A549 (cell line): ENCODE results near the gene SSPN. TPM values are rescaled to one million over a fixed set of nuclear protein-coding genes. Genes with fewer than 3 reads are reported as not detected.

Experiments used
- ATAC-seq, 2 experiments: fragments of 200-7000 bp in 1 of 2; fragments of >200 bp in 1 of 2; cut with Nextera tagmentation in 1 of 2; cut with Tn5 transposase in 1 of 2; 3 replicates each; pipeline versions ENCODE4 v1.8.0 to v1.9.1; 2018 to 2020; ENCODE audit warnings: mild to moderate bottlenecking in 1 of 2, moderate library complexity in 1 of 2
- CTCF ChIA-PET: fragments of 300-600 bp; sonication (Branson Sonifier 250); formaldehyde crosslinking; extraction: SDS; loops from one replicate; lab custom pipeline; 2021; ENCODE audit warnings: antibody characterized with exemption, inconsistent platforms; lab: Yijun Ruan, JAX
- POLR2A ChIA-PET: fragments of 350-600 bp; formaldehyde crosslinking; extraction: SDS; loops from one replicate; lab custom pipeline; 2021; ENCODE audit warnings: antibody characterized with exemption, inconsistent platforms; lab: Yijun Ruan, JAX
- DNase-seq, 2 experiments: peaks; one replicate each; pipeline versions ENCODE4 v3.0.0 to v3.0.0-alpha.2; 2011 to 2016; ENCODE audit warnings: low read depth in 1 of 2, low spot score in 1 of 2
- FAIRE-seq: peaks from 2 replicates; lab custom pipeline; 2011; peaks lifted over from hg19 to GRCh38; lab: Jason Lieb, UNC
- H3K27ac ChIP-seq, 2 experiments: fragments of >200 bp; sonication (Bioruptor Twin); formaldehyde crosslinking; 3 replicates each; pipeline ENCODE4 v1.5.1; 2016 to 2017
- H3K4me1 ChIP-seq: fragments of >200 bp; sonication (Bioruptor Twin); formaldehyde crosslinking; 3 replicates; pipeline ENCODE4 v1.6.1; 2016
- H3K4me2 ChIP-seq: fragments of >200 bp; sonication (Bioruptor Twin); formaldehyde crosslinking; 3 replicates; pipeline ENCODE4 v1.6.1; 2016
- H3K4me3 ChIP-seq: fragments of >200 bp; sonication (Bioruptor Twin); formaldehyde crosslinking; 3 replicates; pipeline ENCODE4 v1.5.1; 2016
- H3K9me3 ChIP-seq: fragments of >200 bp; sonication (Bioruptor Twin); formaldehyde crosslinking; 3 replicates; pipeline ENCODE4 v1.6.1; 2016
- CBX2 ChIP-seq: fragments of 200-600 bp; sonication (generic); IDR thresholded peaks from 2 replicates; pipeline ENCODE4 v1.6.1; 2016; ENCODE audit warnings: low read depth, mild to moderate bottlenecking, borderline replicate concordance
- CEBPB ChIP-seq, 2 experiments: fragments of >200 bp in 1 of 2; sonication (Bioruptor Twin) in 1 of 2; formaldehyde crosslinking in 1 of 2; IDR thresholded peaks; 2 replicates each; pipeline ENCODE4 v1.6.1; 2012 to 2016
- FOSB ChIP-seq: fragments of 250-450 bp; sonication (Bioruptor Pico); IDR thresholded peaks from 2 replicates; pipeline ENCODE4 v1.5.0; 2020; ENCODE audit warnings: mild to moderate bottlenecking, moderate library complexity
- HOXB13 ChIP-seq: fragments of 250-450 bp; sonication (Bioruptor Pico); IDR thresholded peaks from 2 replicates; pipeline ENCODE4 v1.5.0; 2020; ENCODE audit warnings: low read depth, mild to moderate bottlenecking, moderate library complexity
- HOXB5 ChIP-seq: fragments of 250-450 bp; sonication (Bioruptor Pico); IDR thresholded peaks from 2 replicates; pipeline ENCODE4 v1.5.0; 2020; ENCODE audit warnings: mild to moderate bottlenecking, moderate library complexity
- KDM1A ChIP-seq: fragments of 200-600 bp; sonication (generic); IDR thresholded peaks from 2 replicates; pipeline ENCODE4 v1.6.1; 2016; ENCODE audit warnings: low read depth, mild to moderate bottlenecking
- MAFK ChIP-seq: fragments of 450-650 bp; IDR thresholded peaks from 2 replicates; pipeline ENCODE4 v1.6.1; 2014; ENCODE audit not compliant: partially characterized antibody
- POLR2AphosphoS2 ChIP-seq: conservative IDR thresholded peaks from 2 replicates; pipeline ENCODE4 v1.6.1; 2012; ENCODE audit warnings: low read length, improper control_type of control experiment, inconsistent platforms
- RNF2 ChIP-seq: fragments of 200-600 bp; sonication (generic); IDR thresholded peaks from 2 replicates; pipeline ENCODE4 v1.6.1; 2016; ENCODE audit warnings: low read depth, mild to moderate bottlenecking, antibody characterized with exemption, moderate library complexity, borderline replicate concordance
- TFCP2L1 ChIP-seq: fragments of 250-450 bp; sonication (Bioruptor Pico); IDR thresholded peaks from 2 replicates; pipeline ENCODE4 v1.5.0; 2021; ENCODE audit warnings: mild to moderate bottlenecking
- USF2 ChIP-seq: fragments of 450-650 bp; IDR thresholded peaks from 2 replicates; pipeline ENCODE4 v1.6.1; 2014; ENCODE audit warnings: antibody characterized with exemption
- ZSCAN20 ChIP-seq: fragments of 250-450 bp; sonication (Bioruptor Pico); IDR thresholded peaks from 2 replicates; pipeline ENCODE4 v1.8.0; 2022; ENCODE audit warnings: mild to moderate bottlenecking, moderate library complexity
- WGBS: methylation state at CpG from one replicate; pipeline ENCODE4 v1.1.6; 2017; ENCODE audit errors: missing lambda C conversion rate; 5-methylcytosine and 5-hydroxymethylcytosine counted together
- polyA plus RNA-seq, 4 experiments: library from polyadenylated mRNA; depleted of rRNA in 3 of 4; stranded (reverse); fragments of >200 nt; fragmentation: RNase III in 1 of 4; extraction: RNeasy Plus Mini Kit Qiagen cat#74134 plus additional on column Dnase treatment in 1 of 4; gene quantifications; 2 replicates in 3 of 4; 3 replicates in 1 of 4; pipeline ENCODE4 v1.2.3, GENCODE V29; 2011 to 2017
- TF ChIP-seq, protein P1 (sequence below): fragments of 250-450 bp; sonication (Bioruptor Pico); IDR thresholded peaks from 2 replicates; pipeline ENCODE4 v1.5.0; 2021; ENCODE audit warnings: mild to moderate bottlenecking, moderate library complexity, borderline replicate concordance
- TF ChIP-seq, protein P2 (sequence below): fragments of >200 bp; sonication (Bioruptor Twin); formaldehyde crosslinking; IDR thresholded peaks from 3 replicates; pipeline ENCODE4 v1.6.1; 2016
- TF ChIP-seq, protein P3 (sequence below): fragments of >200 bp; sonication (Bioruptor Twin); formaldehyde crosslinking; IDR thresholded peaks from 3 replicates; pipeline ENCODE4 v1.5.1; 2016

The SSPN gene
- polyA plus RNA-seq, 2 of the 4 experiments (the other 2 are of a cell fraction) = 0.85 to 2.6 TPM

DNA sequence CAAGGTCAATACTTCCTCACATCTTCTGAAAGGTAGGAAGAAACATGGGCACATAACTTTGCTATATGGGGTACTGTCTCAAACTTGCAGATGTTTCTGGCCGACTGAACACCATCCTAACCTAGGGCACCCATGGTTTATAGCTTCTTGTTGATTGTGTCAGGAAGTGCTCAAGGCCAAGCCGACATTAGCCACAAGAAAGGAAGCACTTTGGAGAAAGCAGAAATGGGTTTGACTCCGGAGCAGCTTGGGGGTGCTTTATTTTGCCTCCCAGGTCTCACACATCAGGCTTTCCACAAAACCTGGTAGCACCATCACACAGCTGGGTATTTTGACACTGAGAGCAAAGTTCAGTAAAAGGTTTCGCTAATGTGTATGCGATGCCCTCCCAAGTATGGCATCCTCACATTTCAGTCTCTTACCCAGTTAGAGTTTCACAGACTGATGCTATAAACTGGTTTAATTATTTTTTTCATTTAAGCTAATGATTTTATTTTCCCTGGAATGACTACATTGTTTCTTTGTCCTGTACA is 45.3 kb upstream of the SSPN start (continued):
- TF ChIP-seq, protein P1, sequence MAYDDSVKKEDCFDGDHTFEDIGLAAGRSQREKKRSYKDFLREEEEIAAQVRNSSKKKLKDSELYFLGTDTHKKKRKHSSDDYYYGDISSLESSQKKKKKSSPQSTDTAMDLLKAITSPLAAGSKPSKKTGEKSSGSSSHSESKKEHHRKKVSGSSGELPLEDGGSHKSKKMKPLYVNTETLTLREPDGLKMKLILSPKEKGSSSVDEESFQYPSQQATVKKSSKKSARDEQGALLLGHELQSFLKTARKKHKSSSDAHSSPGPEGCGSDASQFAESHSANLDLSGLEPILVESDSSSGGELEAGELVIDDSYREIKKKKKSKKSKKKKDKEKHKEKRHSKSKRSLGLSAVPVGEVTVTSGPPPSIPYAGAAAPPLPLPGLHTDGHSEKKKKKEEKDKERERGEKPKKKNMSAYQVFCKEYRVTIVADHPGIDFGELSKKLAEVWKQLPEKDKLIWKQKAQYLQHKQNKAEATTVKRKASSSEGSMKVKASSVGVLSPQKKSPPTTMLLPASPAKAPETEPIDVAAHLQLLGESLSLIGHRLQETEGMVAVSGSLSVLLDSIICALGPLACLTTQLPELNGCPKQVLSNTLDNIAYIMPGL (CRISPR knock-in tag) = no peak
- no peak for TF ChIP-seq KDM1A
- TF ChIP-seq, all 56 proteins: peak for 0

DNA sequence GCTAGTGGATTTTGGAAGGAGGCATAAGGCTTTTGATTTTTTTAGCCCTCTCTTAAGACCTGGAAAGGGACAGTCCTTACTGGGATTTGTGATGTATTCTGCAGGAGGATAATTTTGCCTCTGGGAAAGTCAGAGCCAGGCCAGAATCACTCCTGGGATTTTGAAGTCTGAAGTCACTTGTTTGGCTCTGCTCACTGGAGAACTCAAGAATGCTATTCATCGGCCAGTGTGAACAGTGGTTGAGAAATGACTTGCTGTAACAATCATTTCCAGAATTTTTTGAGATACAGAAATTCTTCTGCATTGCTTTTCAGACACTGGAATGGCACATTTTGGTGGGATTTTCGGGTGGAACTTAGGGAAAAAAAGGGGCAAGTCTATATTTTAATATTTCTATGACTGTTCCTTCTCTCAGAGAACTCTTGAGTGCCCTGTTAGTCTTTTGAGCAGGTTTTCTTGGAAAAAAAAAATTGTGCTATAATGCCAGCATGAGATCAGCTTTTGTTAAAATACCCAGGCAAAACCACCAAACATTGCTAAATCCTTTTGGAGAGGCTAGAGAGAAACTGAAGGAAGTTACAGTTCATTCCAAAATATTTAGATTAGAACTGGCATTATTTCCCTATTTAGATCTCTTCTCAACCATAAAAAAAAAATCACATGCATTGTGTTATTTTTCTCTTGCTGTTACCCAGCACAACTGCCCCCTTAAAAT is 44.5 kb upstream of the SSPN start:
- WGBS = 38% methylated on average over 2 of the region's 2 CpGs
- no peak for DNase-seq

DNA sequence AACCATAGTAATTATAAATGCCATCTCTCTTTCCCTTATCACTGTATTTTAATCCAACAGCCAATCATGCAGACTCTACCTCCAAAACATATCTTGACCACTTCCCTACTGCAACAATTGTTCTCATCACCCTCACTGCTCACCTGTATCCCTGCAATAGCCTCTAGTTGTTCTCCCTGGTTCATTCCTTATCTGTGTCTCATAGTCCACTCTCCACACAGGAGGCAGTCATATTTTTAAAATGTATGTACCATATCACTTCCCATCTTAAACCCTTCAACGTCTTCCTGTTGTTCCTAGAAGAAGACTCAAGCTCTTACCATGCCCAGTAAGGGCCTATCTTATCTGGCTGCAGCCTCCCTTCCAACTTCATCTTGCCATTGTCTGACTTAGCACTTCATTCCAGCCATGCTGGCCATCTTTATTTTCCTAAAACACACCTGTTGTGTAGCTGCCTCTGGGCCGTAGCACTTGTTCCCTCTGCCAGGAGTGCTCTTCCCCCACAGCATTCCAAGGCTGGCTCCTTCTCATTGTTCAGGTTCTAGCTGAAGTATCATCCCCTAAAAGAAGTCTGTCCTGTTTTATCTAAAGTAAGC is 42.8 kb upstream of the SSPN start:
- WGBS = 64% methylated on average over 2 of the region's 2 CpGs

More for the DNA sequence above, 44.5 kb upstream of the SSPN start:
- TF ChIP-seq, protein P2, sequence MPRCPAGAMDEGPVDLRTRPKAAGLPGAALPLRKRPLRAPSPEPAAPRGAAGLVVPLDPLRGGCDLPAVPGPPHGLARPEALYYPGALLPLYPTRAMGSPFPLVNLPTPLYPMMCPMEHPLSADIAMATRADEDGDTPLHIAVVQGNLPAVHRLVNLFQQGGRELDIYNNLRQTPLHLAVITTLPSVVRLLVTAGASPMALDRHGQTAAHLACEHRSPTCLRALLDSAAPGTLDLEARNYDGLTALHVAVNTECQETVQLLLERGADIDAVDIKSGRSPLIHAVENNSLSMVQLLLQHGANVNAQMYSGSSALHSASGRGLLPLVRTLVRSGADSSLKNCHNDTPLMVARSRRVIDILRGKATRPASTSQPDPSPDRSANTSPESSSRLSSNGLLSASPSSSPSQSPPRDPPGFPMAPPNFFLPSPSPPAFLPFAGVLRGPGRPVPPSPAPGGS = no peak
- no peak for TF ChIP-seq RNF2
- no peak for TF ChIP-seq HOXB5 (CRISPR knock-in tag)
- no peak for TF ChIP-seq MAFK
- no peak for TF ChIP-seq FOSB (CRISPR knock-in tag)
- no peak for TF ChIP-seq HOXB13 (CRISPR knock-in tag)
- no peak for TF ChIP-seq ZSCAN20 (CRISPR knock-in tag)
- TF ChIP-seq TFCP2L1 (CRISPR knock-in tag) = no peak
- TF ChIP-seq, all 56 proteins: peak for 0
- H3K4me3 ChIP-seq = no peak overlapping the region
- FAIRE-seq = no peak
- no peaks in the 10 kb centered on the region for H3K9me3 ChIP-seq
- H3K27ac ChIP-seq = no peak overlapping the region
- H3K4me1 ChIP-seq = peaks cover 17% of the 10 kb centered on the region
- CTCF ChIA-PET = interaction anchor here (0.8 kb wide), 1 partner anchor 28 kb away, joined by 3 read pairs; no protein-coding TSS in a partner anchor
- H3K4me2 ChIP-seq = no peak overlapping the region
- ATAC-seq = no peak
- POLR2A ChIA-PET = no interaction called here

More for the DNA sequence above, 42.8 kb upstream of the SSPN start:
- no peaks in the 10 kb centered on the region for H3K9me3 ChIP-seq
- FAIRE-seq (no peak), ATAC-seq (no peak), DNase-seq (no peak)
- ChIA-PET CTCF (interaction anchor here (0.6 to 1.6 kb wide), 2 partner anchors 64 to 149 kb away, joined by 3 read pairs; no protein-coding TSS in a partner anchor), POLR2A (interaction anchor here (0.6 to 0.9 kb wide), 2 partner anchors 30 to 33 kb away, joined by 3 read pairs; no protein-coding TSS in a partner anchor)
- H3K4me2 ChIP-seq = peak overlapping the region; percentile 59; the same call in 2 of the 3 replicates
- H3K4me3 ChIP-seq = no peak overlapping the region
- no peak for TF ChIP-seq POLR2AphosphoS2
- TF ChIP-seq, protein P3, sequence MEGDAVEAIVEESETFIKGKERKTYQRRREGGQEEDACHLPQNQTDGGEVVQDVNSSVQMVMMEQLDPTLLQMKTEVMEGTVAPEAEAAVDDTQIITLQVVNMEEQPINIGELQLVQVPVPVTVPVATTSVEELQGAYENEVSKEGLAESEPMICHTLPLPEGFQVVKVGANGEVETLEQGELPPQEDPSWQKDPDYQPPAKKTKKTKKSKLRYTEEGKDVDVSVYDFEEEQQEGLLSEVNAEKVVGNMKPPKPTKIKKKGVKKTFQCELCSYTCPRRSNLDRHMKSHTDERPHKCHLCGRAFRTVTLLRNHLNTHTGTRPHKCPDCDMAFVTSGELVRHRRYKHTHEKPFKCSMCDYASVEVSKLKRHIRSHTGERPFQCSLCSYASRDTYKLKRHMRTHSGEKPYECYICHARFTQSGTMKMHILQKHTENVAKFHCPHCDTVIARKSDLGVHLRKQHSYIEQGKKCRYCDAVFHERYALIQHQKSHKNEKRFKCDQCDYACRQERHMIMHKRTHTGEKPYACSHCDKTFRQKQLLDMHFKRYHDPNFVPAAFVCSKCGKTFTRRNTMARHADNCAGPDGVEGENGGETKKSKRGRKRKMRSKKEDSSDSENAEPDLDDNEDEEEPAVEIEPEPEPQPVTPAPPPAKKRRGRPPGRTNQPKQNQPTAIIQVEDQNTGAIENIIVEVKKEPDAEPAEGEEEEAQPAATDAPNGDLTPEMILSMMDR = no peak
- no peak for TF ChIP-seq CBX2
- TF ChIP-seq, protein P1 (CRISPR knock-in tag) = no peak
- TF ChIP-seq USF2 = no peak
- TF ChIP-seq KDM1A = no peak
- TF ChIP-seq CEBPB (IDR thresholded peaks at IDR 0.05) = no peak
- H3K27ac ChIP-seq = peak overlapping the region; percentile 8 to 9; a peak in 1 of 6 replicates
- peaks cover 17% of the 10 kb centered on the region for H3K4me1 ChIP-seq
